Spleen (tissue), 7 donors: Measurements from ENCODE around the gene ABCE1.

Experiments used
- POLR2A ChIP-seq, 3 donors: fragments of 450-650 bp; IDR thresholded peaks; one replicate each; pipeline ENCODE4 v1.5.1; 2017; ENCODE audit warnings: antibody characterized with exemption in 3 of 3, mild to moderate bottlenecking in 1 of 3
- TF ChIP-seq, protein P1 (sequence below), 11 experiments: fragments of 200-600 bp in 7 of 11; fragments of 450-650 bp in 4 of 11; sonication (generic) in 4 of 11; IDR thresholded peaks in 8 of 11; conservative IDR thresholded peaks in 3 of 11; 1 replicate in 7 of 11; 2 replicates in 4 of 11; pipeline versions ENCODE4 v1.4.0 to v1.8.0; 2016 to 2021; ENCODE audit warnings: antibody characterized with exemption in 11 of 11, inconsistent platforms in 4 of 11, mild to moderate bottlenecking in 1 of 11
- donor health status: DM: no; HTN: no; CAD: no; lungs with moderate emphysema.
- donor health status: DM: no; HTN: no; CAD: no.
- donor health status: DM: no; HTN: no; CAD: no.

GRCh38 chr4:145130788-145131399 is 32.8 kb downstream of the ABCE1 start:
- TF ChIP-seq, protein P1, sequence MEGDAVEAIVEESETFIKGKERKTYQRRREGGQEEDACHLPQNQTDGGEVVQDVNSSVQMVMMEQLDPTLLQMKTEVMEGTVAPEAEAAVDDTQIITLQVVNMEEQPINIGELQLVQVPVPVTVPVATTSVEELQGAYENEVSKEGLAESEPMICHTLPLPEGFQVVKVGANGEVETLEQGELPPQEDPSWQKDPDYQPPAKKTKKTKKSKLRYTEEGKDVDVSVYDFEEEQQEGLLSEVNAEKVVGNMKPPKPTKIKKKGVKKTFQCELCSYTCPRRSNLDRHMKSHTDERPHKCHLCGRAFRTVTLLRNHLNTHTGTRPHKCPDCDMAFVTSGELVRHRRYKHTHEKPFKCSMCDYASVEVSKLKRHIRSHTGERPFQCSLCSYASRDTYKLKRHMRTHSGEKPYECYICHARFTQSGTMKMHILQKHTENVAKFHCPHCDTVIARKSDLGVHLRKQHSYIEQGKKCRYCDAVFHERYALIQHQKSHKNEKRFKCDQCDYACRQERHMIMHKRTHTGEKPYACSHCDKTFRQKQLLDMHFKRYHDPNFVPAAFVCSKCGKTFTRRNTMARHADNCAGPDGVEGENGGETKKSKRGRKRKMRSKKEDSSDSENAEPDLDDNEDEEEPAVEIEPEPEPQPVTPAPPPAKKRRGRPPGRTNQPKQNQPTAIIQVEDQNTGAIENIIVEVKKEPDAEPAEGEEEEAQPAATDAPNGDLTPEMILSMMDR (IDR thresholded peaks at IDR 0.05 in 8 of 11, conservative IDR thresholded peaks at IDR 0.05 in 3 of 11): no peak
- TF ChIP-seq POLR2A (IDR thresholded peaks at IDR 0.05): no peak
